ENCODE results near the gene ATF7. TPM values are rescaled to one million over a fixed set of nuclear protein-coding genes. Genes with fewer than 3 reads are reported as not detected.

The ATF7 gene
- total RNA-seq, 1 donor: 17.4 TPM

- Histone ChIP-seq H3K4me3 (ENCODE audit: insufficient read depth, low read length) (no peak overlapping the region), H3K36me3 (ENCODE audit: insufficient read depth, low read length) (peaks cover 32% of the 10 kb centered on the region), H3K4me1 (ENCODE audit: insufficient read depth, low read length) (peaks cover 59% of the 10 kb centered on the region), H4K20me1 (ENCODE audit: insufficient read depth, low read length) (peaks cover 3% of the 10 kb centered on the region), H3K4me2 (ENCODE audit: insufficient read depth, low read length) (peak overlapping the region; percentile 7), H3K79me2 (ENCODE audit: insufficient read depth, low read length) (peaks cover 23% of the 10 kb centered on the region), H3K27me3 (ENCODE audit: insufficient read depth, low read length) (no peaks in the 10 kb centered on the region), H2AFZ (ENCODE audit: low read length) (no peak overlapping the region), H3K27ac (ENCODE audit: low read depth, low read length) (peak overlapping the region; percentile 82), H3K9me3 (ENCODE audit: low read depth, low read length) (no peaks in the 10 kb centered on the region)
- peak; percentile 89 for DNase-seq (ENCODE audit: insufficient read length, low spot score, missing footprints)
- TF ChIP-seq CTCF (IDR thresholded peaks at IDR 0.05; ENCODE audit: extremely low read depth, low read depth, low read length): no peak
These were observed 120.4 kb downstream of the ATF7 start for GRCh38 chr12:53505555-53506449.

- peak overlapping the region; percentile 82 for H3K27ac ChIP-seq (ENCODE audit: low read depth, low read length)
These were observed 121.1 kb downstream of the ATF7 start for GRCh38 chr12:53505086-53505485.

GRCh38 chr12:53504004-53504920 is 121.9 kb downstream of the ATF7 start:
- Histone ChIP-seq H3K9me3 (ENCODE audit: low read depth, low read length) (no peaks in the 10 kb centered on the region), H3K4me1 (ENCODE audit: insufficient read depth, low read length) (peaks cover 69% of the 10 kb centered on the region), H3K4me2 (ENCODE audit: insufficient read depth, low read length) (no peak overlapping the region), H3K36me3 (ENCODE audit: insufficient read depth, low read length) (peaks cover 27% of the 10 kb centered on the region), H3K27ac (ENCODE audit: low read depth, low read length) (peak overlapping the region; percentile 82), H2AFZ (ENCODE audit: low read length) (no peak overlapping the region), H3K4me3 (ENCODE audit: insufficient read depth, low read length) (no peak overlapping the region), H3K27me3 (ENCODE audit: insufficient read depth, low read length) (no peaks in the 10 kb centered on the region), H4K20me1 (ENCODE audit: insufficient read depth, low read length) (peaks cover 3% of the 10 kb centered on the region), H3K79me2 (ENCODE audit: insufficient read depth, low read length) (peaks cover 23% of the 10 kb centered on the region)
- peak; percentile 13 for TF ChIP-seq CTCF (IDR thresholded peaks at IDR 0.05; ENCODE audit: extremely low read depth, low read depth, low read length)
- peak; percentile 67 for DNase-seq (ENCODE audit: insufficient read length, low spot score, missing footprints)

More at GRCh38 chr12:53505086-53505485, 121.1 kb downstream of the ATF7 start:
- Histone ChIP-seq H4K20me1 (ENCODE audit: insufficient read depth, low read length) (peaks cover 3% of the 10 kb centered on the region), H3K4me2 (ENCODE audit: insufficient read depth, low read length) (peak overlapping the region; percentile 7), H3K4me1 (ENCODE audit: insufficient read depth, low read length) (peaks cover 63% of the 10 kb centered on the region), H3K4me3 (ENCODE audit: insufficient read depth, low read length) (no peak overlapping the region), H3K36me3 (ENCODE audit: insufficient read depth, low read length) (peaks cover 27% of the 10 kb centered on the region), H3K9me3 (ENCODE audit: low read depth, low read length) (no peaks in the 10 kb centered on the region), H3K79me2 (ENCODE audit: insufficient read depth, low read length) (peaks cover 23% of the 10 kb centered on the region), H2AFZ (ENCODE audit: low read length) (no peak overlapping the region), H3K27me3 (ENCODE audit: insufficient read depth, low read length) (no peaks in the 10 kb centered on the region)
- TF ChIP-seq CTCF (IDR thresholded peaks at IDR 0.05; ENCODE audit: extremely low read depth, low read depth, low read length): no peak
- DNase-seq (ENCODE audit: insufficient read length, low spot score, missing footprints): peak; percentile 95
